NOMO-1 treated with dmso at 0.1 percent for 144 hours (cell line): ENCODE measurements around the gene TENM4.
"Not testable (repeated sequence)": the region's sequence is repeated elsewhere in the genome, so short reads cannot be mapped to it uniquely, and the experiment has no call there.

ENCODE experiments used
- DNase-seq: peaks from one replicate; lab custom pipeline; 2025; ENCODE audit not compliant: unreplicated experiment; lab: John Stamatoyannopoulos, UW

TENM4 gene

DNA sequence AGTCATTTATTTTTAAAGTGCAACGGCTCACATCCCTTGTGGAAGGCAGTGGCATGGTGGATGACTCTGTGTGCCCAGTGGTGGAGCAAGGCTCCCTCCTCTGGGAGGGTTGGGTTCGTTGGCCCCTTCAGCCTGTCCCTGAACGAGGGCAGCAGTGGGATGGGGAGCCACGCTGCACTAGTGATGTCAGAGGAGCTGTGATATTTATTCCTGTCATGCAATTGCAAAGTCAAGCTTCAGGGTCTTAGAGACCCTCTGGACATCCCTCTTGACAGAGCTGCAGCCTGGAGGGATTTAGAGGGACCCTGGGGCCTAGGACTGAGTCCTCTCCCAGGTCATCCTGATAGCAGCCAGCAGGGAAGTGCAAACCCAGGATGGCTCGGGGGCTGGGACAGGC is 788.0 kb downstream of the TENM4 start:
- no peak for DNase-seq

- no peak for DNase-seq
These were observed 788.6 kb downstream of the TENM4 start for GRCh38 chr11:78651923-78652842.

DNA sequence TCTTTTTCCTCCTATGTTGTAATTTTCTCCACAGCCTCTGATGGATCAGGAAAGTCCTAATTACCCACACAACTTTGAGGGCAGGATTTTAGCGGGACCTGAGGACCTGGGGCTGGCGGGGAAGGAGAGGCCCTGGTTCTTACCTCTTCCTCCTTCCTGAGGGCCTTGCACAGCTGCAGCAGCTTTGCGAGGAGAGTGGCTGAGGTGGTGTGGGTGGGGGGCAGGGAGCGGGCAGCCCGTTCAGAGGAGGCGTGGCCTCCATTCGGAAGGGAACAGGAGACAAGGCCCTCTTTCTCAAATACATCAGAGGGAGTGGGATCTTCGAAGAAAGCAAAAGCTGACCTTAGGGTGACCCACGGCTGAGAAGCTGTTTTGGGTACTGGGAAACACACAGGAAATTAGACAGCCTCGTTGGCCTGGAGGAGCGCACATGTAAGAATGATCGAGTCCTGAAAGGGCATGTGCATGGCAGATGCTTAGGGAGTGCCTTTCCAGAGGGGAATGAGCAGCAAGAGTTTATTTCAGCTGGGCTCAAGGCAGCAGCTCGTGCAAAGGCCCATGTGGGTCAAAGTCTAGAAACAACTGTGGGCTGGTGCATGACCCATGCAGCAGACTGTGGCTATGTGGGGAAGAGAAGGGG is 789.6 kb downstream of the TENM4 start:
- no peak for DNase-seq

GRCh38 chr11:78649361-78650215 is 791.2 kb downstream of the TENM4 start:
- no peak for DNase-seq

- DNase-seq = no peak
These were observed 792.6 kb downstream of the TENM4 start for GRCh38 chr11:78647986-78648875.

DNA sequence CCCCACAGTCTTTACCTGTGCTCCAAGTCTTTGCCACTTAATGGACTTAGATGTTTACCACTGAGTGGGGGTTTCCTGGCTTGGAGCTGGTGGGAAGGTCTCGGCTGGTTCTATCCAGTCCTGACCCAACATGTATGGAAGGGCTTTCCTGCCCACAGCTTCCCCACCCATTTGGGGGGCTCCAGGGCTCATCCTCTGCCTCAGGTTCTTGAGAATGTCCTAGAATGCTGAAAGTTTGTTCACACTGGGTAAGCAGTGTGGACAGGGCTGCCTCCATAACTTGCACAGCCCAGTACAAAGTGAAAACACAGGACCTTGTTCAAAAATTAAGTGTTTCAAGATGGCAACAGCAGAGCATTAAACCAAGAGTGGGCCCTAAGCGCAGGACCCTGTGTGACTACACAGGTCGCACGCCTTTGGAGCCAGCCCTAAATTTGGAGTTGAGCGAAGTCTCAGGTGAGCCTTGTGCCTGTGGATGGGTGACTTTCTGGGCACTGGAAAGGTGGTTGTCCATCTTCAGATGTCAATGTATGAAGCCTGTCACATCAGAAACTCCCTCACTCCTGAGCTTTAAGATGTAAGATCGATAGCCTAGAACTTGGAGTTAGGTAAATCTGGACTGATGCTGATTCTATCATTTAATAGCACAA is 793.4 kb downstream of the TENM4 start:
- DNase-seq = no peak

- peak; percentile 5 for DNase-seq
These were observed 794.2 kb downstream of the TENM4 start for GRCh38 chr11:78646564-78647185.

- peak; percentile 43 for DNase-seq
These were observed 795.3 kb downstream of the TENM4 start for GRCh38 chr11:78645226-78646202.

DNA sequence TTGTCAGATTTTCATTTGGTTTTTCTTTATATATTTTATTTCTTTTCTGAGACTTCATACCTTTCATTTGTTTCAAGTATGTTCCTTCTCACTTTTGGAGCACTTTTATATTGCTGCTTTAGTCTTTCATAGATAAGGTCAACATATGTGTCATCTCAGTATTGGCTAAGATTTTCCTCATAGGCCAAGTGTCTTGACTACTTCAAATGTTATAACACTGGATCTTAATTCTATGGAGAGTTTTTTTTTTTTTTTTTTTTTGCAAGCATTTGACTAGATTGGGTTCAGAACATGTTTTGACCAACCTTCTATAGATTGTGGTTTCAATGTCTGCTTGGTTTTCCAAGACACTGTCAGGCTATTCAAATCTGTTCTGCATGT is 797.2 kb downstream of the TENM4 start:
- no peak for DNase-seq

GRCh38 chr11:78642979-78643675 is 797.7 kb downstream of the TENM4 start:
- DNase-seq = no peak

DNA sequence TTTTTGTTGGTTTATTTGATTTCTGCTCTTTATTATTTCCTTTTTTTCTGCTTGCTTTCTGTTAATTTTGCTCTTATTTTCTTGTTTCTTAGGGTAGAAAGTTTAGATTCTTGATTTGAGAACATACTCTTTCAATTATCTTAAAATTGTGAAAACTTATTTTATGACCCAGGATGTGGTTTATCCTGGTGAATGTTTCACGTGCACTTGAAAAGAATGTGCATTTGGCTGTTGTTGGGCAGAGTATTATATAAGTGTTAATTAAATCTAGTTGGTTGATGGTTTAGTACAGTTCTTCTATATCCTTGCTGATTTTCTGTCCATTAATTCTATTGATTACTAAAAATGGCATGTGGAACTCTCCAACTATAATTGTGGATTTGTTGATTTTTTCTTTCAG is 799.3 kb downstream of the TENM4 start:
- no peak for DNase-seq

DNA sequence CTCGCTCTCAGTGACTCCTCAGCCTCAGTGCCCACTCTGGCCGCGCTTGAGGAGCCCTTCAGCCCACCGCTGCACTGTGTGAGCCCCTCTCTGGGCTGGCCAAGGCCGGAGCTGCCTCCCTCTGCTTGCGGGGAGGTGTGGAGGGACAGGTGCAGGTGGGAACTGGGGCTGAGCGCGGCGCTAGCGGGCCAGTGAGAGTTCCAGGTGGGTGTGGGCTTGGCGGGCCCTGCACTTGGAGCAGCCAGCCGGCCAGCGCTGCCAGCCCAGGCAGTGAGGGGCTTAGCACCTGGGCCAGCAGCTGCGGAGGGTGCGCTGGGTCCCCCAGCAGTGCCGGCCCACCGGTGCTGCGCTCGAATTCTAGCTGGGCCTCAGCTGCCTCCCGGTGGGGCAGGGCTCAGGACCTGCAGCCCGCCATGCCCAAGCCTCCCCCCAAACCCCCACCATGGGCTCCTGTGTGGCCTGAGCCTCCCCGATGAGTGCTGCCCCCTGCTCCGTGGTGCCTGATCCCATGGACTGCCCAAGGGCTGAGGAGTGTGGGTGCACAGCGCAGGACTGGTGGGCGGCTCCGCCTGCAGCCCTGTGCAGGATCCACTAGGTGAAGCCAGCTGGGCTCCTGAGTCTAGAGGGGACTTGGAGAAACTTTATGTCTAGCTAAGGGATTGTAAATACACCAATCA is 802.0 kb downstream of the TENM4 start:
- no peak for DNase-seq

DNA sequence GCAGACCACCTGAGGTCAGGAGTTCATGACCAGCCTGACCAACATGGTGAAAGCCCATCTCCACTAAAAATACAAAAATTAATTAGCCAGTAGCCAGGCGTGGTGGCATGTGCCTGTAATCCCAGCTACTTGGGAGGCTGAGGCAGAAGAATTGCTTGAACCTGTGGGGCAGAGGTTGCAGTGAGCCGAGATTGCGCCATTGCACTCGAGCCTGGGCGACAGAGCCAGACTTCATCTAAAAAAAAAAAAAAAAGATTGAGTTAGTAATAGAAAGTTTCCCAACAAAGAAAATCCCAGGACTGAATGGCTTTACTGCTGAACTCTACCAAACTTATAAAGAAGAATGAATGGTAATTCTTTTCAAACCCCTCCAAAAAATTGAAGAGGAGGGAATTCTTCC is 803.3 kb downstream of the TENM4 start:
- DNase-seq = not testable (repeated sequence)

- no peak for DNase-seq
These were observed 804.9 kb downstream of the TENM4 start for GRCh38 chr11:78635814-78636506.

DNA sequence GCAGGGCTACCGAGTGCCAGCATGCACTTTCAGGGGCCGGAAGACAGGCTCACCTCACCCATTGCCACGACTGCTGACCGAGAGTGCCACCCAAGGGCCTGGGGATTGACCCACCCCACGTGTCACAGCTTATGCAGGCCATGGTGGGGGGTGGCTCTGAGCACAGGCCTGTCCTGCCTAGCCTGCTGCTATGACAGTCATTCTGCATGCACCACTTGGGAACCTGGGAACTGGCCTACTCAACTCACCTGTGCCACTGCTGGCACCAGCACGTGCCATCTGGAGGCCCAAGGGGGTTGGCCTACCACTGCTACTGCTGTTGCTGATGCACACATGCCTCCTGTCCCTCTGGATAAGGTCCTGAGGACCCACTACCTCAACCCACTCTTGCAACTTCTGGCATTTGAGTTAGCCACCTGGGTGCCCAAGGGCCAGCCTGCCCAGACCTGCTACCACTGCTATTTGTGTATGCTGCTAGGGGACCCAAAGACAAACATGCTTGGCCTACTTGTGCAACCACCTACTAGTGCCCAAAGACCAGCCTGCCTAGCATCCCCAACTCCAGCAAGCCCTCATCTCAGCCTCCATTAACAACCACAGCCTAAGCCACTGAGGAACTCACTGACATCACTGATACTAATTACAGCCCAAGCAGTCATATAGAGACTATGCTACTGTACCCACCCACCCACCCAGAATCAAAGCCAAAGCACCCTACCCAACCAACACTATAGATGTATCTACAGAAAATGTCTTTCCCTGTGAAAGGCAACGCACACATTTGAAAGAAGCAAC is 807.1 kb downstream of the TENM4 start:
- DNase-seq = no peak
